Small intestine (tissue), 7 donors: ENCODE measurements around the gene UBE2S. TPM values are rescaled to one million over a fixed set of nuclear protein-coding genes. Genes with fewer than 3 reads are reported as not detected.
A peak's percentile ranks its signal among the peaks of the same experiment; 100 is the strongest.
"Not testable (repeated sequence)": the region's sequence is repeated elsewhere in the genome, so short reads cannot be mapped to it uniquely, and the experiment has no call there.

Experiments
- DNase-seq, 2 donors: peaks; one replicate each; pipeline versions ENCODE4 v3.0.0 to v3.0.0-alpha.2; 2013
- FAIRE-seq: peaks from 2 replicates; lab custom pipeline; 2012; peaks lifted over from hg19 to GRCh38; lab: Jason Lieb, UNC
- H3K27ac ChIP-seq, 3 donors: one replicate each; pipeline ENCODE4 v1.5.1; 2013; ENCODE audit warnings: low read length in 2 of 3, mild to moderate bottlenecking in 2 of 3, control low read depth in 1 of 3, inconsistent platforms in 1 of 3, low read depth in 1 of 3, moderate library complexity in 1 of 3
- H3K27me3 ChIP-seq, 3 donors: one replicate each; pipeline ENCODE4 v1.6.1; 2013; ENCODE audit warnings: low read length in 3 of 3, inconsistent platforms in 1 of 3; ENCODE audit not compliant: control insufficient read depth in 3 of 3, insufficient read depth in 3 of 3
- H3K36me3 ChIP-seq, 3 donors: one replicate each; pipeline ENCODE4 v1.6.1; 2013; ENCODE audit warnings: low read length in 3 of 3, inconsistent platforms in 1 of 3, low read depth in 1 of 3, mild to moderate bottlenecking in 1 of 3, moderate library complexity in 1 of 3; ENCODE audit not compliant: control insufficient read depth in 3 of 3, insufficient read depth in 2 of 3
- H3K4me1 ChIP-seq, 3 donors: one replicate each; pipeline ENCODE4 v1.6.1; 2013; ENCODE audit warnings: low read length in 2 of 3, inconsistent platforms in 1 of 3, low read depth in 1 of 3, mild to moderate bottlenecking in 1 of 3, moderate library complexity in 1 of 3; ENCODE audit not compliant: control insufficient read depth in 3 of 3, insufficient read depth in 2 of 3
- H3K4me3 ChIP-seq, 3 donors: one replicate each; pipeline ENCODE4 v1.5.1; 2013; ENCODE audit warnings: low read length in 3 of 3, control low read depth in 1 of 3, inconsistent platforms in 1 of 3, low read depth in 1 of 3, mild to moderate bottlenecking in 1 of 3, moderate library complexity in 1 of 3
- H3K9me3 ChIP-seq, 2 donors: one replicate each; pipeline ENCODE4 v1.6.1; 2013; ENCODE audit warnings: low read depth in 1 of 2, low read length in 1 of 2; ENCODE audit not compliant: control insufficient read depth in 2 of 2, insufficient read depth in 1 of 2
- WGBS, 3 donors: extraction: QIAGEN DNeasy Blood & Tissue Kit; methylation state at CpG; one replicate each; pipeline ENCODE4 v1.1.7; 2013; 5-methylcytosine and 5-hydroxymethylcytosine counted together
- polyA plus RNA-seq, 4 donors: library from polyadenylated mRNA; stranded (reverse) in 3 of 4; unstranded in 1 of 4; fragments of 200-250 nt in 3 of 4; fragments of 120-200 nt in 1 of 4; gene quantifications; one replicate each; pipeline versions ENCODE4 v1.2.1 to v1.2.3, GENCODE V29; 2013
- donor health status: healthy with polysubstance abuse.
- donor health status: control.
- donor health status: control.
- donor health status: Bipolar disorder and iron deficiency.
- donor health status: healthy.

The UBE2S gene
- polyA plus RNA-seq, 4 donors = 7.2 to 30.1 (median 16.4) TPM

DNA sequence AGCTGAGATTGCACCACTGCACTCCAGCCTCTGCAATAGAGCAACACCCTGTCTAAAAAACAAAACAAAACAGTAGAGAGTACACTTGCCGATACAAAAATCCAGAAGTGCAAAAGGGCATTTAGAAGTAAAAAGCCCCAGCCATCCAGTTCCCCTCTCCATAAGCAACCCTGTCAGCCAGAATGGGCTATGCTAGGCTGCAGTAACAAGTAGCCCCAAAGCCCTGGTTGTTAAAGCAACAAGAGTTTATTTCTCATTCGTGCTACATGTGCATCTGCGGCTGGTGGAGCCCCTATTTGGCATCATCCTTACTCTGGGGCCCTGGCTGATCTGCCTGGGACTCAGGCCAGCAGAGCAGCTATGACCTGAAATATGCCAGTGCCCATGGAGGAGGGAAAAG, 16.9 kb upstream of the UBE2S start:
- H3K27ac ChIP-seq = no peak overlapping the region
- H3K4me3 ChIP-seq = no peak overlapping the region
- no peaks in the 10 kb centered on the region for H3K4me1 ChIP-seq
- peaks cover 0 to 8% of the 10 kb centered on the region in 2 donors for H3K9me3 ChIP-seq
- WGBS, 3 donors = 85 to 88% (median 87%) methylated on average over 3 of the region's 3 CpGs
- H3K27me3 ChIP-seq = peaks cover 0 to 13% (median 3%) of the 10 kb centered on the region in 3 donors
- FAIRE-seq = no peak
- H3K36me3 ChIP-seq = no peaks in the 10 kb centered on the region
- DNase-seq = no peak

DNA sequence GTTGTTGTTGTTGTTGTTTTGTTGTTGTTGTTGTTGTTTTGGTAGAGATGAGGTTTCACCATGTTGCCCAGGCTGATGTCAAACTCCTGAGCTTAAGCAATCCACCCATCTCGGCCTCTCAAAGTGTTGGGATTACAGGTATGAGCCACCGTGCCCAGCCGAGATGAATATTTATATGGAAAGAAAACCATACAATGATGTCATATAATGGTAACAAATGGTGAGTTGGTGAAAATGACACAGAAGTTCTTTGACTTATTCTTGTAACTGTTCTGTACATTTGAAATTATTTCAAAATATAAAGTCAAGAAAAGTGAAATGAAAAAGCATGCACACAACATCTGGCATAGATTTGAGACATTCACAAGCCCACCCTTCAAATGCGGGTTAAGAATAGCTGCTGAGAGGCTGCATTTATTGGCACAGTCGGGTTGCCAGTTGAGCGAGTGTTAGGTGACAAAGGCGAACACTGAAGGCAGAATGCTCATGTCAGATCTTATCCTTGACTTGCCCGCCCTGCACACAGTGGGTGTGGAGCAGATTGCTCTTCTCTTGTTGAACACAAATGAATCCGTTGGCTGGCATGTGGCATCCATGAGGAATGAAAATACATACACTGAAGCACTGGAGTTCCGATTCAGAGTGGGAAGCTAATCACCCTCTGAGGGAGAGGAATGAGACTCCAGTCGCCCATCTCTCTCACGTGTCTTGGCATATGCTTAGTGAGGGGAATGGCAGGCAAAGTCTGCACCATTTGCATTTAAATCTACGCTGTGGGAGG, 15.8 kb upstream of the UBE2S start:
- Histone ChIP-seq H3K27ac (no peak overlapping the region), H3K36me3 (no peaks in the 10 kb centered on the region), H3K9me3 (peaks cover 0 to 8% of the 10 kb centered on the region in 2 donors), H3K4me1 (no peaks in the 10 kb centered on the region), H3K27me3 (peaks cover 0 to 8% (median 3%) of the 10 kb centered on the region in 3 donors), H3K4me3 (no peak overlapping the region)
- FAIRE-seq (no peak), DNase-seq (no peak)
- WGBS, 3 donors = 71 to 75% (median 72%) methylated on average over 13 of the region's 13 CpGs

DNA sequence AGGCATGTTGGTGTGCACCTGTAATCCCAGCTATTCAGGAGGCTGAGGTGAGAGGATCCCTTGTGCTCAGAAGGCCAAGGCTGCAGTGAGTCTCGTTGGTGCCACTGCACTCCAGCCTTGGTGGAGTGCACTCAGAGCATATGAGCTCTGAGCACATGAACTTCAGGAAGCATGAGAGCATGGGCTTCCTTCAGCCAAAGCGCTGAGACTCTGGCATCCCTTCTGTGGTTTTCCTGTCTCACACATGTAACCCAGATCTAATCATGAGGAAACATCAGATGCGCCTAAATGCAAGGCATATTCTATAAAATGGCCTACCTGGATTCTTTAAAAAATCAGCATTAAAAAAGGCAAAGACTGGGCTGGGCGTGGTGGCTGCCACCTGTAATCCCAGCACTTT, 13.7 kb upstream of the UBE2S start:
- not testable (repeated sequence) for H3K4me3 ChIP-seq, H3K9me3 ChIP-seq, H3K27ac ChIP-seq, H3K27me3 ChIP-seq, FAIRE-seq, DNase-seq, H3K36me3 ChIP-seq, H3K4me1 ChIP-seq
- 47 to 61% (median 59%) methylated on average over 4 of the region's 4 CpGs for WGBS, 3 donors

DNA sequence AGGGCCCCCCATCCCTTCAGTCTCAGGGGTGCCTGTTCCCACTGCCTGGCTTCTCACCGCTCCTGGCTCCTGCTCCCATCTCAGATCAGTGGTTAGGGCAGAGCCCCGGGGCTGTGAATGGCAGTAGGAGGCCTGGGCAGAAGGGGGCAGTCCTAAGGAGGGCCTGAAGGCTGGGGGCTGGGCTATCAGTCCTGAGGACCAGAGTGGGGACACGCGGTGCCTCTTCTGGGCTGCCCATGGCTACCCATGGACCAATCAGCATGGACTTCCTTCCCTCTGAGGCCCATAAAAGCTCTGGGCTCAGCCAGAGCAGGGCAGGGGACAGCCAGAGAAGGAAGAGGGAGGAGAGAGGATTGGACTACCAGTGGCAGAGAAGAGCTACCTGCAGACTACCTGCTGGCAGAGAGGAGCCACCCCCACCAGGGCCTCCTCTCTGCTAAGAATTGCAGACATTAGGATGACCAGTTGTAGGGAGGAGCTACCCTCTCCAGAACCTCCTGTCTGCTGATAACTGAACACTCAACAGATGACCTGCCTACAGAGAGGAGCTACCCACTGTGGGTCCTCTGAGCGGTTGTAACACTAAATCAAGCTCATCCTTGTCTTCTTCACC, 12.1 kb upstream of the UBE2S start:
- H3K36me3 ChIP-seq = no peaks in the 10 kb centered on the region
- peaks cover 0 to 8% of the 10 kb centered on the region in 2 donors for H3K9me3 ChIP-seq
- H3K4me1 ChIP-seq = no peaks in the 10 kb centered on the region
- no peak overlapping the region for H3K27ac ChIP-seq
- no peak for DNase-seq
- H3K4me3 ChIP-seq = no peak overlapping the region
- no peak for FAIRE-seq
- H3K27me3 ChIP-seq = peaks cover 0 to 4% (median 3%) of the 10 kb centered on the region in 3 donors
- 62 to 73% (median 71%) methylated on average over 5 of the region's 5 CpGs for WGBS, 3 donors

DNA sequence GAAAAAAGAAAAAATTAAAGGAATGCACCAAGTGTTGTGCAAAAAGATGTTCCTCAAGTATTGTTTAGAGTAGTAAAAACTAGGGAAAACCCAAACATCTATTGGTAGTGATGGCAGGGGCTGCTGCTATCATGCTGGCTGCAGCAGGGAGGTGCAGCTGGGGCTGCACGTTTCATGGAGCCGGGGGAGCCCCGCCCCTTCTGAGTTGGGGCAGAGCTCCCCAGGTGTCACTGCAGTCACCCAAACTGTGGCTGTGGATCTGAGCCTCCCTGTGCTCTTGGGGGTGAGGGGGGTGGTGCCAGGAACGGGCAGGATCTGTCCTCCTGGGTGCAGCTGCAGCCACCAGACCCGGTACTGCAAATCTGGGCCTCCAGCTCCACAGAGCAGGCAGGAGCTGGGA, 11.5 kb upstream of the UBE2S start:
- peaks cover 0 to 6% of the 10 kb centered on the region in 2 donors for H3K9me3 ChIP-seq
- 50 to 60% (median 54%) methylated on average over 5 of the region's 5 CpGs for WGBS, 3 donors
- DNase-seq (no peak), FAIRE-seq (no peak)
- H3K4me1 ChIP-seq = no peaks in the 10 kb centered on the region
- H3K4me3 ChIP-seq = no peak overlapping the region
- H3K36me3 ChIP-seq = no peaks in the 10 kb centered on the region
- no peak overlapping the region for H3K27ac ChIP-seq
- peaks cover 0 to 3% (median 2%) of the 10 kb centered on the region in 3 donors for H3K27me3 ChIP-seq

DNA sequence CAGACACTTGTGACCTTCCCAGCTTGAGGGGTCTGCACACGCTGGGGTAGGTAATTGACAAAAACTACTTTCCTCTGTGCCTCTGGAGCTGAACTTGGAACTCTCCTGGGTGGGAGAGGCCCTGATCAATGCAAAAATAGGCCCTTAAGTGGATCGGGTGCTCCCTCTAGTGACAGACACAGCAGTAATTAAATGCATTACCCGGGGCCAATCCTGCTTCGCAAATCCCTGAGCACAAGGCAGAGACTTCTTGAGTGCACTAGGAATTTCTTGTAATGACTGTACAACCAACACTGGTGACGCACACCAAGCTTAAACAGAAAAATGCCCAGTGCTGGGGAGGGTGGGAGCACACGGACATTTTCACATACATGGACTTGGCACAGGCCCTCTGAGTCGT, 10.6 kb upstream of the UBE2S start:
- Histone ChIP-seq H3K27ac (no peak overlapping the region), H3K4me1 (no peaks in the 10 kb centered on the region), H3K9me3 (peaks cover 0 to 6% of the 10 kb centered on the region in 2 donors), H3K36me3 (no peaks in the 10 kb centered on the region), H3K27me3 (peaks cover 0 to 2% (median 0%) of the 10 kb centered on the region in 3 donors), H3K4me3 (no peak overlapping the region)
- DNase-seq = peak; percentile 82 to 86
- FAIRE-seq = no peak
- 7 to 19% (median 8%) methylated on average over 7 of the region's 7 CpGs for WGBS, 3 donors

DNA sequence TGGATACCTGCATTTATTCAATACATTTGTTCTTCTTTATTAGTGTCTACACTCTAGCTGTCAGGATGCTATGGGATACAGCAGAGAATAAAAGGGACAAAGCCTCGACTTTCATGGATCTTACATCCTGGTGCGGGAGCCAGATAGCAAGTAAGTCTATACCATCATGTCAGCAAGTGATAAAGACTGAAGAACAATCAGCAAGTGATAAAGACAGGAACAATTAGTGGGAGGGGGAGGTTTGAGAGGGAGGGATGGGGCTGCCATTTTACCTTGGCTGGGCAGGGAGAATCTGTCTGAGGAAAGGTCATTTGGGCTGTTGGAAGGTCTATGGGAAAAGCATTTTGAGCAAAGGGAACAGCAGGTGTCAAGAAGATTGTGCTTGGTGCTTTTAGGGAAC, 2.6 kb upstream of the UBE2S start:
- H3K4me3 ChIP-seq = no peak overlapping the region
- WGBS, 3 donors = 87 to 91% (median 91%) methylated on average over 2 of the region's 2 CpGs
- no peak overlapping the region for H3K27ac ChIP-seq
- peaks cover 0 to 13% of the 10 kb centered on the region in 2 donors for H3K9me3 ChIP-seq
- peaks cover 7 to 16% (median 8%) of the 10 kb centered on the region in 3 donors for H3K4me1 ChIP-seq
- no peaks in the 10 kb centered on the region for H3K27me3 ChIP-seq
- peaks cover 0 to 15% (median 0%) of the 10 kb centered on the region in 3 donors for H3K36me3 ChIP-seq
- FAIRE-seq (no peak), DNase-seq (no peak)

DNA sequence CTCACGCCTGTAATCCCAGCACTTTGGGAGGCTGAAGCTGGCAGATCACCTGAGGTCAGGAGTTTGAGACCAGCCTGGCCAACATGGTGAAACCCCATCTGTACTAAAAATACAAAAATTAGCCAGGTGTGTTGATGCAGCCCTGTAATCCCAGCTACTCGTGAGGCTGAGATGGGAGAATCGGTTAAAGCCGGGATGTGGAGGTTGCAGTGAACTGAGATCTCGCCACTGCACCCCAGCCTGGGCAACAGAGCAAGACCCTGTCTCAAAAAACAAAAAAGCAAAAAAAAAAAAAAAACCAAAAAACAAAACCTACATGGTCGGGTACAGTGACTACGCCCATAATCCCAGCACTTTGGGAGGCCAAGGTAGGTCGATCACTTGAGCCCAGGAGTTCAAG, 1.6 kb upstream of the UBE2S start:
- 92 to 95% (median 93%) methylated on average over 8 of the region's 8 CpGs for WGBS, 3 donors

More for the DNA sequence above, 1.6 kb upstream of the UBE2S start:
- DNase-seq, H3K4me3 ChIP-seq, H3K27me3 ChIP-seq, H3K27ac ChIP-seq, FAIRE-seq: not testable (repeated sequence)
- peaks cover 0 to 13% of the 10 kb centered on the region in 2 donors for H3K9me3 ChIP-seq
- H3K4me1 ChIP-seq = peaks cover 7 to 16% (median 8%) of the 10 kb centered on the region in 3 donors
- H3K36me3 ChIP-seq = peaks cover 0 to 21% (median 0%) of the 10 kb centered on the region in 3 donors
